HG02981 (cell line): Measurements from ENCODE around the gene POU2AF3.
"Not testable (repeated sequence)": the region's sequence is repeated elsewhere in the genome, so short reads cannot be mapped to it uniquely, and the experiment has no call there.

ENCODE experiments used
- ATAC-seq: cut with Tn5 transposase; IDR thresholded peaks from one replicate; pipeline ENCODE4 v1.9.1; 2021; ENCODE audit warnings: mild to moderate bottlenecking, moderate library complexity; ENCODE audit not compliant: unreplicated experiment

POU2AF3 gene

GRCh38 chr11:111300569-111300968 lies 2.2 kb downstream of the POU2AF3 start:
- no peak for ATAC-seq

- no peak for ATAC-seq
Measured at GRCh38 chr11:111301004-111301841, 2.9 kb downstream of the POU2AF3 start.

- ATAC-seq = no peak
Measured at GRCh38 chr11:111301842-111302118, 3.4 kb downstream of the POU2AF3 start.

- no peak for ATAC-seq
Measured at GRCh38 chr11:111302298-111302697, 4.0 kb downstream of the POU2AF3 start.

DNA sequence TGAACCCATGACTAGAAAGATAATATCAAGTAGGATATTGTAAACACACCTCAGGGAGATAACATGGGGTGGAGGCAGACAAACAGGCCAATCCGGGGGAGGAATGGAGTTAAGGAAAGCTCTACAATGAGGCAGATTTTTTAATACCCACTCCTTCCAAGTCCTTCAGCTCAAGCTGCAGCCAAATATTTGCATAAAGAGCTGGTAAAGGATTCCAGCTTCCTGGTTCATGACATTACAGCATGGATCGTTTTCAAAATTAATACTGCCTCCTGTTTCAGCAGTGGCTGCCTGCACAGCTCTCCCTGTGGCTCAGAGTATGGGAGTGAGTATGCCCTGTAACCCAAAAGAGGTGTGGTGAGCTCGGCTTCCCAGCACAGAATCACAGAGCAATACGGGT lies 5.1 kb downstream of the POU2AF3 start:
- ATAC-seq = no peak

- no peak for ATAC-seq
Measured at GRCh38 chr11:111305162-111305802, 6.9 kb downstream of the POU2AF3 start.

DNA sequence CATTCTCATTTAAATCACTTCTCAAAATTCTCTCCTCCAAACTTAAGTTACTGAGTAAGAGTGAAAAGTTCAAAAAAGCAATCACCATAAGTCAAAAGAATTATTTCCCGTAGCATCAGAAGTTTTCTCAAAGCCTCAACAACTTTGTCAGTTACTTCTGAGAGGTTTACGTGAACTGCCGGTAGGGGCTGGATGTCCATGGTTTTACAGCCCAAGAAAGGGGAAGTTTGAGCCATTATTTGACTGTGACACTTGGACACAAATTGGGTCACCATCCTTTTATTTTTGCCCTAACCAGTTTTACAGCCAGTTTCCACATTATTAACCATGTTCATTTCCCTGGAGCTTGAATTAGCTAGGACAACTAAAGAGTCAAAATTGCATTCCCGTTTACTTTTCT lies 7.5 kb downstream of the POU2AF3 start:
- no peak for ATAC-seq

DNA sequence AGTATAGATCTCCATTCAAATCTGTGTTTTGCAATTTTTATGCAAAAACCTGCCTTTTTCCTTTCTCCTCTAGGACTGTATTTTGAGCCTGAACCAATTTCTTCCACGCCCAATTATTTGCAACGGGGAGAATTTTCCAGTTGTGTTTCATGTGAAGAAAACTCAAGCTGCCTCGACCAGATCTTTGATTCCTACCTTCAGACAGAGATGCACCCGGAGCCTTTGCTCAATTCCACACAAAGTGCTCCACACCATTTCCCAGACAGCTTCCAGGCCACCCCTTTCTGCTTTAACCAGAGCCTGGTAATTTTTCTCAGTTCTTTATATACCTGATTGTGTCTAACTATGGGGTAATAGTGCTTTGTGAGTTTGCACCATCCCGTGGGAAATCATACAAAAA lies 8.0 kb downstream of the POU2AF3 start:
- no peak for ATAC-seq

DNA sequence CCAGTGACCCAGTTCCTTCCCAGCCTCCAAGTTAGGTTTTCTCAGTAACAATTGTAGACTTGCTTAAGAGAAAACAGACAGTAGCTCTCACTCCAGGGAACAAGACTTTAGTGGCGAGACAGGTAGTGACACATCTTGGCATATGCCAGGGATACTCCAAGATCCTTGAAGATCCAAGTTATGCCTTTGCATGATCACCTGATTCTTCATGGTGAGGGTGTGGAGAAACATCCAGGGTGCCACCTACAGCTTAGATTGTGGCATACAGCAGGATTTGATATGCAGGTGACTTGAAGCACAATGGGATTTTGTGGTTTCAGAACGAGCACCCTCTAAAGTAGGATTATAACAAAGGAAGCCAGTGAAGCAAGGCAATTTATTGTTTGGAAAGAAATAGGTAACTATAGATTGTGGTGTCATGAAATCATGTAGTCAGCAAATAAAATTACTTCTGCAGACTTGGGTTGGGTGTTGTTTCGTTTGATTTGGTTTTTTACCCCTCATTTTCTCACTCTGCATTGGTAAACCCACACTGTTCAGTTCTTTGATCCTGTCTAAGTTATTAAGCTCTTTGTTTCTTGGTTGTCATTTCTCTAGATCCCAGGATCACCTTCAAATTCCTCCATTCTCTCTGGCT lies 9.2 kb downstream of the POU2AF3 start:
- ATAC-seq = no peak

GRCh38 chr11:111308140-111308539 lies 9.8 kb downstream of the POU2AF3 start:
- no peak for ATAC-seq

- ATAC-seq = no peak
Measured at GRCh38 chr11:111309215-111309915, 11.0 kb downstream of the POU2AF3 start.

DNA sequence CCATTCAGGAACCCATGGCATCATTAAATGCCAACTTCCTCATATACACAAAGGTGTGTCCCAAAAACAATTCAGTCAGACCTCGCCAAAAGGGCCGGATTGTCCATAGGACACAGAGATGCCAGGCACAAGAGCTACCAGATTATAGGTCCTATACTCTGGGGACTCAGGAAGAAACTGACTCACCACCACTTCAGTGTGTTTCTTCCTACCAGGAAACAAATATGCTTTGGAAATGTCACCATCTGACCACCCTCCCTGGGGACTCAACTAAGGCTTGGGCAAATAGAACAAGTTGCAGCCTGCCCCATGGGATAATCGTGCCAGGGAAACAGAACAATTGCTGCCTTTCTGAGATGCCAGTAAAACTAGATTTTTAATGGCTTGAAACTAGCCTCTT lies 11.7 kb downstream of the POU2AF3 start:
- no peak for ATAC-seq

DNA sequence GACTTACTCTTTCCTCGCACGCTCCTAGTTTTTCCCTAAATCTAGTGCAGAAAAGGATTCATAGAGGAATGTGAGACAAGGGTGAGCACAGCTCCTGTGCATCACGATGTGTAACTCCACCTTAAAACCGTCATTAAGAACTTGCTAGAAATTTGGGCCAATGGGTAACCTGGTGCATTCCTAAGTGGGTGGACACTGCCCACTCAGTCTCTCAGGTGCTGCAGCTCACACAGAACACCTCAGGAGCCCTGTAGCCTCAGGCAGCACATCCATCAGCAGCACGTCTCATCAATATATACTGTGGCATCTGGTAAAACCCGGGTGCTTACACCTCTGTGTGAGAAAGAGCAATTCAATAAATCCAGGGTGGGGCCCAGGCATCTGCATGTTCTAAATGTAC lies 12.4 kb downstream of the POU2AF3 start:
- no peak for ATAC-seq

DNA sequence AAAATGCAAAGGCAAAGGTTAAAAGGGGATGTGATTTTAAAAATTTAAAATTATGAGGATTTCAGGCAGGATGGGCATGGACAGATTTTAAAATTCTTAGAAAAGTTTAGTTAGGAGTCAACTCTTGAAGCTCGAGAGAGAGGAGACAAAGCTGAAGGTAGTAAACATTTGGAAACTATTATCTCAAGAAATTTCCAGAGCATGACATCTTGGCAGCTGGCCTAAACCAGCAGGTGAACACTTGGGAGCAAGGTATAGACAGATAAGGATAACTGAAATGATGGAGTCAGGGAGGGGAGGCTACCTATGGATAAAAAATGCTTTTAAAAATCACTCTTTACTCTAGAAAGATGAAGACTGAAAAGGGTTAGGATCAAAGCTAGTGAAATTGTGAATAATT lies 13.7 kb downstream of the POU2AF3 start:
- no peak for ATAC-seq

- ATAC-seq = no peak
Measured at GRCh38 chr11:111319296-111319695, 20.9 kb downstream of the POU2AF3 start.

GRCh38 chr11:111320199-111320598 lies 21.9 kb downstream of the POU2AF3 start:
- ATAC-seq = not testable (repeated sequence)

- ATAC-seq = no peak
Measured at GRCh38 chr11:111320728-111321568, 22.6 kb downstream of the POU2AF3 start.

DNA sequence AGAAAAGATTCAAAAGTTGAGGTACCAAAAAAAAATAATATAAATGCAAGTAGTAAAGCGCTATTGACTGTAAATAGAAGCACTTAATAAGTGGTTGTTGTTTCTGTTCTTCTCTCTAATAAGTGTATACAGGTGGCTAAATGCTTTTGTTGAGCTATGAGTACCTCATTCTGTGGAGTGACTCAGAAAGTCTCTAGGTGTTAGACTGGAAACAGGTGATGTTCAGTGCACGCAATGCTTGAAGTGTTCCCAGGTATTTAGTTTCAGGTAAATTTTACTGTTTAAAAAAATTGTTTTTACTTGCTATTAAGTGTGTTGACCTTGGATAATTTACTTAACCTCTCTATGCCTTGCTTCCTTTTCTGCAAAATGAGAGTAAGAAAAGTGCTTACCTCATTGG lies 24.2 kb downstream of the POU2AF3 start:
- ATAC-seq = no peak

GRCh38 chr11:111324277-111324720 lies 26.0 kb downstream of the POU2AF3 start:
- ATAC-seq = no peak

DNA sequence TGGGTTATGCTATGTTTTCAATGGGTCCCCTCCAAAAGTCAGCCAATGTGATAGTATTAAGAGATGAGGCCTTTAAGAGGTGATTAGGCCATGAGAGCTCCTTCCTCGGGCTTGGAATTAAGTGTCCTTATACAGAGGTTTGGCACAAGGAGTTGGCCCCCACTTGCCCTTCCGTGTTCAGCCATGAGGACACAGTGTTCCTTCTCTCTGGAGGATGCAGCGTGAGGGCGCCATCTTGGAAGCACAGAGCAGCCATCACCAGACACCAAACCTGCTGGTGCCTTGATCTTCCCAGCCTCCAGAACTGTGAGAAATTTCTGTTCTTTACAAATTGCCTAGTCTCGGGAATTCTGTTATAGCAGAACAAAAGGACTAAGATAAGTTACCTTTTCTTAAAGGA lies 26.9 kb downstream of the POU2AF3 start:
- no peak for ATAC-seq

DNA sequence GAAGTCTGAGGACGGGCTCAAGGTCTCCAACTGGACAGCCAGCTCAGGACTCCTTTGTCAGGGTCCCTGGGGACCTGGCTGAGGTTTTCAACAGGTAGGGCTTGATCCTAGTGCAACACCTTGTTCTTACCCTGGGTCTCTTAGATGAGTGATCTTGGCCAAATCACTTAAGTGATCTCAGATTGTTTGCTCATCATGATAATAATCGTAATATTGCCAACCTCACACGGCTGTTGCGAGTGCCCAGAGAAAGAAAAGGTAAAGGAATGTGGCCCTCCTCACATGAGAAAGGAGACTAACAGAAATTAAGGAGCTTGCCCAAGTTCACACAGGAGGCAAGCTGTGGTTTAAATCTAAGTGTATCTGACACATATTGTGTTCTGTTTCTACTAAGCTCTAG lies 28.5 kb downstream of the POU2AF3 start:
- ATAC-seq = no peak
